Right lobe of liver (tissue), 6 donors: ENCODE results near the gene KAT2A. TPM values are rescaled to one million over a fixed set of nuclear protein-coding genes. Genes with fewer than 3 reads are reported as not detected.

Experiments used
- ATAC-seq, 4 donors: fragments of 200-7000 bp; cut with Tn5 transposase; one replicate each; pipeline ENCODE4 v1.9.1; 2020; ENCODE audit warnings: mild to moderate bottlenecking in 4 of 4, moderate library complexity in 4 of 4
- DNase-seq, 3 donors: peaks; one replicate each; pipeline ENCODE4 v3.0.0-alpha.2; 2020
- H3K27ac ChIP-seq, 3 donors: fragments of 200-600 bp; one replicate each; pipeline ENCODE4 v1.8.0; 2022
- H3K27me3 ChIP-seq, 2 donors: fragments of 200-600 bp; one replicate each; pipeline ENCODE4 v1.8.0; 2022
- H3K36me3 ChIP-seq, 4 donors: fragments of 200-600 bp; sonication (generic) in 1 of 4; one replicate each; pipeline versions ENCODE4 v1.5.1 to v1.8.0; 2017 to 2022; ENCODE audit warnings: control low read depth in 1 of 4
- H3K4me1 ChIP-seq, 4 donors: fragments of 200-600 bp; sonication (generic) in 1 of 4; one replicate each; pipeline versions ENCODE4 v1.5.1 to v1.8.0; 2017 to 2022; ENCODE audit warnings: control low read depth in 1 of 4
- H3K4me3 ChIP-seq, 3 donors: fragments of 200-600 bp; one replicate each; pipeline ENCODE4 v1.8.0; 2022
- H3K9me3 ChIP-seq, 4 donors: fragments of 200-600 bp; sonication (generic) in 1 of 4; one replicate each; pipeline versions ENCODE4 v1.5.1 to v1.8.0; 2017 to 2022; ENCODE audit warnings: control low read depth in 1 of 4
- POLR2A ChIP-seq: fragments of 450-650 bp; IDR thresholded peaks from one replicate; pipeline ENCODE4 v1.6.1; 2017; ENCODE audit warnings: antibody characterized with exemption, mild to moderate bottlenecking
- WGBS: methylation state at CpG from one replicate; pipeline ENCODE4 v1.1.6; 2018; ENCODE audit warnings: low coverage, low lambda C conversion rate; ENCODE audit not compliant: insufficient coverage; ENCODE audit errors: missing lambda C conversion rate; 5-methylcytosine and 5-hydroxymethylcytosine counted together
- intact Hi-C, 2 donors: fragments of 100-400 bp; cut with DNase I; formaldehyde crosslinking; loops; one replicate each; pipeline versions ENCODE4 v1.11.2 to v1.14.1; 2022
- total RNA-seq, 6 experiments: library from RNA; depleted of rRNA in 2 of 6; stranded (reverse); fragments of >200 nt in 2 of 6; fragmentation: NEBNext Ultra II Directional in 3 of 6; extraction: Animal tissue kit (Norgen Biotek cat#: 25700) in 3 of 6; gene quantifications; one replicate each; pipeline versions ENCODE4 v1.1.0 to v1.2.4, GENCODE V29; 2016 to 2023
- TF ChIP-seq, protein P1 (sequence below), 4 donors: fragments of 200-600 bp in 3 of 4; fragments of 450-650 bp in 1 of 4; IDR thresholded peaks; one replicate each; pipeline versions ENCODE4 v1.5.1 to v1.8.0; 2016 to 2022; ENCODE audit warnings: antibody characterized with exemption in 4 of 4, mild to moderate bottlenecking in 2 of 4
- donor health status: DM: no; HTN: yes; CAD: no.
- donor health status: DM: no; HTN: no; CAD: no.
- donor health status: DM: no; HTN: no; CAD: no.
- donor health status: DM: no; HTN: yes; CAD: no.
- donor health status: DM: no; HTN: yes; CAD: no.

Gene KAT2A
- total RNA-seq, 6 experiments from 2014 or later: 14.3 to 36.4 (median 21.3) TPM

DNA sequence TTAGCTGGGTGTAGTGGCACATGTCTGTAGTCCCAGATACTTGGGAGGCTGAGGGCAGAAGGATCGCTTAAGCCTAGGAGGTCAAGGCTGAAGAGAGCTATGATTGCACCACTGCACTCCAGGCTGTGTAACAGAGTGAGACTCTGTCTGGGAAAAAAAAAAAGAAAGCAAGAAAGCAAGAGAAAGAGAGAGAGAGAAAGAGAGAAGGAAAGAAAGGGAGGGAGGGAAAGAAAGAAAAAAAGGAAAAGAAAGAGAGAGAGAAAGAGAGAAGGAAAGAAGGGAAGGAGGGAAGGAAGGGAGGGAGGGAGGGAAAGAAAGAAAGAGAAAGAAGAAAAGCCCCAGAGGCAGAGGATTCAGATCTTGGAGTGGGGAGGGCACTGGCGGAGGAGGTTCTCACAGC, 15.2 kb downstream of the KAT2A start:
- Histone ChIP-seq H3K27me3 (no peaks in the 10 kb centered on the region), H3K4me3 (no peak overlapping the region), H3K27ac (no peak overlapping the region), H3K4me1 (peaks cover 0 to 26% (median 5%) of the 10 kb centered on the region in 4 donors), H3K9me3 (no peaks in the 10 kb centered on the region), H3K36me3 (peaks cover 0 to 24% (median 0%) of the 10 kb centered on the region in 4 donors)
- intact Hi-C loops: no loop called here
- DNase-seq: no peak
- TF ChIP-seq POLR2A: no peak
- TF ChIP-seq, protein P1, sequence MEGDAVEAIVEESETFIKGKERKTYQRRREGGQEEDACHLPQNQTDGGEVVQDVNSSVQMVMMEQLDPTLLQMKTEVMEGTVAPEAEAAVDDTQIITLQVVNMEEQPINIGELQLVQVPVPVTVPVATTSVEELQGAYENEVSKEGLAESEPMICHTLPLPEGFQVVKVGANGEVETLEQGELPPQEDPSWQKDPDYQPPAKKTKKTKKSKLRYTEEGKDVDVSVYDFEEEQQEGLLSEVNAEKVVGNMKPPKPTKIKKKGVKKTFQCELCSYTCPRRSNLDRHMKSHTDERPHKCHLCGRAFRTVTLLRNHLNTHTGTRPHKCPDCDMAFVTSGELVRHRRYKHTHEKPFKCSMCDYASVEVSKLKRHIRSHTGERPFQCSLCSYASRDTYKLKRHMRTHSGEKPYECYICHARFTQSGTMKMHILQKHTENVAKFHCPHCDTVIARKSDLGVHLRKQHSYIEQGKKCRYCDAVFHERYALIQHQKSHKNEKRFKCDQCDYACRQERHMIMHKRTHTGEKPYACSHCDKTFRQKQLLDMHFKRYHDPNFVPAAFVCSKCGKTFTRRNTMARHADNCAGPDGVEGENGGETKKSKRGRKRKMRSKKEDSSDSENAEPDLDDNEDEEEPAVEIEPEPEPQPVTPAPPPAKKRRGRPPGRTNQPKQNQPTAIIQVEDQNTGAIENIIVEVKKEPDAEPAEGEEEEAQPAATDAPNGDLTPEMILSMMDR (IDR thresholded peaks at IDR 0.05): no peak
- no peak for ATAC-seq
- WGBS: 100% methylated on average over 1 of the region's 2 CpGs

DNA sequence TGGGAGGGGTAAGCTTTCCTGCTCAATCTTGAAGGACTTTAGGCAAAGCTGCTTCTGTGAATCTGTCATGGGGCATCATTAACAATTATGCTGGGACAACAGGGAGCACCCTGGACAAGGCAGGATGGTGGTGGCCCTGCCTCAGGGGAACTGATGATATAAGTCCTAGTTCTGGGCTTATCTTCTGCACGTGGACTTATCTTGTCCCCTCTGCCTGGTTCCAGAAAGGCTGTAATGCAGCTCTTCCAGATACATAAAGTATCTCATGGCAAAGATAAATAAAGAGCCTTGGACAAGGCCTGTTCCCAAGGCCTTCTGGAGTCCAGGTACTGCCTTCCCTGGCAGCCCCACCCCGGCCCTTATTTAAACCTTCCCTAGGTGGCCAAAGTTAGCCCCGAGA, 16.9 kb downstream of the KAT2A start:
- DNase-seq (no peak), ATAC-seq (no peak)
- Histone ChIP-seq H3K9me3 (no peaks in the 10 kb centered on the region), H3K27ac (no peak overlapping the region), H3K4me1 (peaks cover 0 to 19% (median 4%) of the 10 kb centered on the region in 4 donors), H3K36me3 (peaks cover 0 to 24% (median 0%) of the 10 kb centered on the region in 4 donors), H3K4me3 (no peak overlapping the region), H3K27me3 (no peaks in the 10 kb centered on the region)
- intact Hi-C loops: loop anchor here in 1 of 2 donors (5.0 kb wide), 1 partner anchor 37 kb away; no protein-coding TSS in a partner anchor
- 83% methylated on average over 1 of the region's 3 CpGs for WGBS
- no peak for TF ChIP-seq POLR2A
- TF ChIP-seq, protein P1 (IDR thresholded peaks at IDR 0.05): no peak

DNA sequence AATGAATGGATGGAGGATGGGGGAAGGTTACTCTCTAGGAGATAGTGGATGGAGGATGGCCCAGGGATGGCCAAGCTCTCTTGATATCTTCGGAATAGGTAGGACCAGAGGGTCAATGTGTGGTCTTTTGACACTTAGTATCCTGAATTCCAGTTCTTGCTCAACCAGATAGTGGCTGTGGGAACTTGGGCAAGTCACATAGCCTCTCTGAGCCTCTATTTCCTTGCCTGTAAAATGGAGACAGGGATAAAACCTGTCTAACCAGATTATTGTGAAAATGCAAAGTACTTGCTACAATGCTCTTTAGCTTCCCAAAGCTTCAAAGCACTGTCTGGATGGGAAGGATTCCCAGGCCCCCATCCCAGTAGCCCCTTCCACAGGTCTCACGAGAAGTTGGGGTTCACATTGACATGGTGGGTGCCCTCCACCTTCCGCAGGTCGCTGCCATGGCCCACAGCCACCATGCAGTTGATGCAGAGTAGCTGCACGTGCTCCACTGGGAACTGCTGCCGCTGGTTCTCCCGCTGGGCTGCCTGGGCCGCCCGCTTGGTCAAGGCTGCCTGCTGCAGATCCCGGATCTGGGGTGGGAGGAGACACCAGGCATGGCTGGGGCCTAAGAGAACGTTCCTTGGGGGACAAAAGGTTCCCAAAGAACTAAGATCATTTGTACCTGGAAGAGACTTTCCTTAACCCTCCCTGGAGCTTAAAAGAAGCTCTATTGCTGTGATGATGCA, 17.8 kb downstream of the KAT2A start:
- peaks cover 0 to 24% (median 0%) of the 10 kb centered on the region in 4 donors for H3K36me3 ChIP-seq
- H3K27ac ChIP-seq: no peak overlapping the region
- intact Hi-C loops: loop anchor here in 1 of 2 donors (5.0 kb wide), 1 partner anchor 36 kb away; no protein-coding TSS in a partner anchor
- H3K9me3 ChIP-seq: no peaks in the 10 kb centered on the region
- H3K4me3 ChIP-seq: no peak overlapping the region
- DNase-seq (no peak), ATAC-seq (no peak)
- TF ChIP-seq, protein P1 (IDR thresholded peaks at IDR 0.05): no peak
- no peak for TF ChIP-seq POLR2A
- H3K27me3 ChIP-seq: no peaks in the 10 kb centered on the region
- peaks cover 0 to 12% (median 0%) of the 10 kb centered on the region in 4 donors for H3K4me1 ChIP-seq
- WGBS: 60% methylated on average over 1 of the region's 11 CpGs

DNA sequence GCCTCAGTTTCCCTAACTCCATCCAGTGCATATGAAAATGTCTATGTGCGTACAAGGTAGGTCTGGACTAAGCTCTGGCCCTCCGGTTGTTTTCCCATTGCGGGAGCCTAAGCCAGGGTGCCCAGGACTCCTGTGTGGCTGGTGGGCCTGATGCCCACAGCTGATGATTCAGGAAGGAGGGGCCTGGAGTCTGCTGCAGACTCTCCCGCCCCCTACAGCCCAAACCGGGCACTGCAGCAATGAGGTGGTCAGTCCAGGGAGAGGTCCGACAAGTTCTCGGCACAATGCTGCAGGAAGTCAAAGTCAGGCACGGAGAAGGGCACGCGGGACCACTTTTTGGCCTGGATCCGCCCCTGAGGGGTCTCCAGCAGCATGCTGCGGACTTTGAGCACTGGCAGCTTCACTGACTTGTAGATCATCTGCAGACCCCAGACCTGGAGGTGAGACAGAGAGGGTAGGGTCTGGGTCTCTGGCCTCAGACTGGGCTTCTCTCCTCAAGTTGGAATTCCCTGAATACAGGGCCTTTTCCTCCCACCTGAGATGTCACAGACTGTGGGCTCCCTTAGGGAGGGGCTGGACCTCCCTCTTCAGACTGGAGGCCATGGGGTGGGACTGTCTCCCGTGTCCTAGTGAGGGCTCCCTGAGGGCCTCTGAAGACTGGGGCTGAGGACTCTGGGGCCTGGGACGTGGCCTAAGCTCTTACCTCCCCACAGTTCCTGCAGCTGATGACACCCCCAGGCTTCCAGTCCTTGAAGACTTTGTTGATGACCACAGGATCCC, 19.5 kb downstream of the KAT2A start:
- no peak overlapping the region for H3K4me3 ChIP-seq

More for the DNA sequence above, 19.5 kb downstream of the KAT2A start:
- Histone ChIP-seq H3K36me3 (peaks cover 0 to 24% (median 0%) of the 10 kb centered on the region in 4 donors), H3K9me3 (no peaks in the 10 kb centered on the region), H3K4me1 (peaks cover 0 to 6% (median 0%) of the 10 kb centered on the region in 4 donors), H3K27ac (no peak overlapping the region), H3K27me3 (no peaks in the 10 kb centered on the region)
- ATAC-seq (peak; percentile 73 to 89 (median 84)), DNase-seq (peak; percentile 68 to 72 (median 71))
- intact Hi-C loops: loop anchor here in 1 of 2 donors (5.0 kb wide), 1 partner anchor 34 kb away; no protein-coding TSS in a partner anchor
- 36% methylated on average over 5 of the region's 14 CpGs for WGBS
- TF ChIP-seq, protein P1 (IDR thresholded peaks at IDR 0.05): peak; percentile 75 to 90 (median 80)
- no peak for TF ChIP-seq POLR2A
